OCI-LY1 (cell line): ENCODE results near the gene SPATS2L.

Experiments used
- CTCF ChIP-seq: fragments of 200-600 bp; sonication (generic), shearing (Covaris generic); IDR thresholded peaks from 2 replicates; pipeline ENCODE4 v1.5.1; 2017; ENCODE audit warnings: mild to moderate bottlenecking, antibody characterized with exemption, low read length, moderate library complexity, mixed read lengths
- EZH2 ChIP-seq: fragments of 200-600 bp; sonication (generic), shearing (Covaris generic); IDR thresholded peaks from 2 replicates; pipeline ENCODE4 v1.8.0; 2017; ENCODE audit warnings: borderline replicate concordance, mixed run types, mild to moderate bottlenecking, antibody characterized with exemption, low read length, moderate library complexity, mixed read lengths

GRCh38 chr2:200507179-200507578 is 200.7 kb downstream of the SPATS2L start:
- no peak for TF ChIP-seq CTCF
- no peak for TF ChIP-seq EZH2
